Endodermal cell (in vitro differentiated cells): ENCODE measurements around the gene RGS14. TPM values are rescaled to one million over a fixed set of nuclear protein-coding genes. Genes with fewer than 3 reads are reported as not detected.
A peak's percentile ranks its signal among the peaks of the same experiment; 100 is the strongest.

Experiments used
- DNase-seq: peaks from one replicate; pipeline ENCODE4 v3.0.0-alpha.2; 2017
- H3K27ac ChIP-seq: 2 replicates; pipeline ENCODE4 v1.5.1; 2013; ENCODE audit warnings: mild to moderate bottlenecking, low read depth, low read length, moderate library complexity
- H3K27me3 ChIP-seq: 2 replicates; pipeline ENCODE4 v1.6.1; 2013; ENCODE audit warnings: mild to moderate bottlenecking, low read length, moderate library complexity; ENCODE audit not compliant: insufficient read depth, control insufficient read depth, poor library complexity, severe bottlenecking
- H3K36me3 ChIP-seq: 2 replicates; pipeline ENCODE4 v1.7.0; 2013; ENCODE audit warnings: mild to moderate bottlenecking, low read length, moderate library complexity; ENCODE audit not compliant: control insufficient read depth, insufficient read depth
- H3K4me1 ChIP-seq: one replicate; pipeline ENCODE4 v1.7.0; 2013; ENCODE audit warnings: low read length; ENCODE audit not compliant: control insufficient read depth, insufficient read depth
- H3K4me3 ChIP-seq: 2 replicates; pipeline ENCODE4 v1.5.1; 2013; ENCODE audit warnings: mild to moderate bottlenecking, low read length, moderate library complexity
- H3K9ac ChIP-seq: 2 replicates; pipeline ENCODE4 v1.6.1; 2013; ENCODE audit warnings: mild to moderate bottlenecking, low read length, moderate library complexity; ENCODE audit not compliant: poor library complexity, severe bottlenecking; ENCODE audit errors: extremely low read depth
- H3K9me3 ChIP-seq: 2 replicates; pipeline ENCODE4 v1.6.1; 2013; ENCODE audit warnings: mild to moderate bottlenecking, low read length, moderate library complexity; ENCODE audit not compliant: control insufficient read depth
- H3K27ac Mint-ChIP-seq: 2 replicates; pipeline ENCODE4 v1.8.0; 2020; ENCODE audit warnings: mixed read lengths
- H3K27me3 Mint-ChIP-seq: 2 replicates; pipeline ENCODE4 v1.8.0; 2021; ENCODE audit warnings: mild to moderate bottlenecking, mixed read lengths; ENCODE audit not compliant: insufficient read depth
- H3K36me3 Mint-ChIP-seq: 2 replicates; pipeline ENCODE4 v1.8.0; 2020; ENCODE audit warnings: low read depth, mixed read lengths
- H3K4me1 Mint-ChIP-seq: 2 replicates; pipeline ENCODE4 v1.8.0; 2020; ENCODE audit warnings: mixed read lengths
- H3K4me3 Mint-ChIP-seq: 2 replicates; pipeline ENCODE4 v1.8.0; 2020; ENCODE audit warnings: mild to moderate bottlenecking, moderate library complexity, mixed read lengths
- H3K9me3 Mint-ChIP-seq: 2 replicates; pipeline ENCODE4 v1.8.0; 2020; ENCODE audit warnings: mild to moderate bottlenecking, mixed read lengths
- WGBS, 2 experiments: methylation state at CpG; one replicate each; pipeline versions ENCODE4 v1.1.5 to v1.1.7; 2013; ENCODE audit warnings: missing lambda C conversion rate in 2 of 2, mixed read lengths in 1 of 2; ENCODE audit not compliant: insufficient coverage in 1 of 2, insufficient read length in 1 of 2; 5-methylcytosine and 5-hydroxymethylcytosine counted together
- total RNA-seq, 2 donors: library from RNA; stranded (reverse); fragmentation: NEBNext Ultra II Directional in 1 of 2; extraction: Animal tissue kit (Norgen Biotek cat#: 25700) in 1 of 2; gene quantifications; 2 replicates in 1 of 2; 3 replicates in 1 of 2; pipeline ENCODE4 v1.2.1, GENCODE V29; 2021
- TF ChIP-seq, protein P1 (sequence below): fragments of 200-600 bp; sonication (generic); conservative IDR thresholded peaks from 2 replicates; pipeline ENCODE4 v1.5.0; 2021; ENCODE audit warnings: antibody characterized with exemption, mild to moderate bottlenecking

The RGS14 gene
- total RNA-seq, 2 donors from 2014 or later = 14.2 to 21.9 TPM

DNA sequence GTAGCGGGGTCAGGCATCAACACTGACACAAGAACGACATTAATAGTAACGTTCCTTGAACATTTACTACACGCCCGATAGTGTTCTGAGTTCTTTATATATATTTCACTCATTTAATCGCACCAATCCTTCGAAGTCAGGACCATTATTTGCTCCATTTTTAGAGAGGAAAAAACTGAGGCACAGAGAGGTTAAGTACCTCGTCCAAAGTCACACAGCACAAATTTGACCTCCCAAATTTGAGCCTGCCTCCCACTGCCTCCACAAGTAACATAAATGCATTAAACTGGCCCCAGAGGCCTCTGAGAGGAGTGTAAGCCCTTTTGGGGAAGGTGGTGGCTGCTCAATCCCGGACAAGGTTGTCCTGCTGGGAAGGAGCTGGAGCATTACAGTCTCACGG lies 5.8 kb downstream of the RGS14 start:
- peaks cover 7% of the 10 kb centered on the region for H3K4me1 ChIP-seq
- H3K9me3 Mint-ChIP-seq = no peaks in the 10 kb centered on the region
- peak overlapping the region; percentile 63 for H3K4me3 Mint-ChIP-seq
- no peak overlapping the region for H3K9ac ChIP-seq
- DNase-seq = no peak
- H3K4me3 ChIP-seq = peak overlapping the region; percentile 75
- no peaks in the 10 kb centered on the region for H3K36me3 Mint-ChIP-seq
- TF ChIP-seq, protein P1, sequence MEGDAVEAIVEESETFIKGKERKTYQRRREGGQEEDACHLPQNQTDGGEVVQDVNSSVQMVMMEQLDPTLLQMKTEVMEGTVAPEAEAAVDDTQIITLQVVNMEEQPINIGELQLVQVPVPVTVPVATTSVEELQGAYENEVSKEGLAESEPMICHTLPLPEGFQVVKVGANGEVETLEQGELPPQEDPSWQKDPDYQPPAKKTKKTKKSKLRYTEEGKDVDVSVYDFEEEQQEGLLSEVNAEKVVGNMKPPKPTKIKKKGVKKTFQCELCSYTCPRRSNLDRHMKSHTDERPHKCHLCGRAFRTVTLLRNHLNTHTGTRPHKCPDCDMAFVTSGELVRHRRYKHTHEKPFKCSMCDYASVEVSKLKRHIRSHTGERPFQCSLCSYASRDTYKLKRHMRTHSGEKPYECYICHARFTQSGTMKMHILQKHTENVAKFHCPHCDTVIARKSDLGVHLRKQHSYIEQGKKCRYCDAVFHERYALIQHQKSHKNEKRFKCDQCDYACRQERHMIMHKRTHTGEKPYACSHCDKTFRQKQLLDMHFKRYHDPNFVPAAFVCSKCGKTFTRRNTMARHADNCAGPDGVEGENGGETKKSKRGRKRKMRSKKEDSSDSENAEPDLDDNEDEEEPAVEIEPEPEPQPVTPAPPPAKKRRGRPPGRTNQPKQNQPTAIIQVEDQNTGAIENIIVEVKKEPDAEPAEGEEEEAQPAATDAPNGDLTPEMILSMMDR = no peak
- H3K27ac Mint-ChIP-seq = no peak overlapping the region
- H3K27me3 Mint-ChIP-seq = peaks cover 44% of the 10 kb centered on the region
- 56 to 61% methylated on average over 7 to 9 of the region's 10 CpGs for WGBS, 2 experiments
- H3K36me3 ChIP-seq = no peaks in the 10 kb centered on the region
- H3K27ac ChIP-seq = no peak overlapping the region
- H3K4me1 Mint-ChIP-seq = peaks cover 15% of the 10 kb centered on the region
- no peaks in the 10 kb centered on the region for H3K9me3 ChIP-seq
- H3K27me3 ChIP-seq = peaks cover 18% of the 10 kb centered on the region

DNA sequence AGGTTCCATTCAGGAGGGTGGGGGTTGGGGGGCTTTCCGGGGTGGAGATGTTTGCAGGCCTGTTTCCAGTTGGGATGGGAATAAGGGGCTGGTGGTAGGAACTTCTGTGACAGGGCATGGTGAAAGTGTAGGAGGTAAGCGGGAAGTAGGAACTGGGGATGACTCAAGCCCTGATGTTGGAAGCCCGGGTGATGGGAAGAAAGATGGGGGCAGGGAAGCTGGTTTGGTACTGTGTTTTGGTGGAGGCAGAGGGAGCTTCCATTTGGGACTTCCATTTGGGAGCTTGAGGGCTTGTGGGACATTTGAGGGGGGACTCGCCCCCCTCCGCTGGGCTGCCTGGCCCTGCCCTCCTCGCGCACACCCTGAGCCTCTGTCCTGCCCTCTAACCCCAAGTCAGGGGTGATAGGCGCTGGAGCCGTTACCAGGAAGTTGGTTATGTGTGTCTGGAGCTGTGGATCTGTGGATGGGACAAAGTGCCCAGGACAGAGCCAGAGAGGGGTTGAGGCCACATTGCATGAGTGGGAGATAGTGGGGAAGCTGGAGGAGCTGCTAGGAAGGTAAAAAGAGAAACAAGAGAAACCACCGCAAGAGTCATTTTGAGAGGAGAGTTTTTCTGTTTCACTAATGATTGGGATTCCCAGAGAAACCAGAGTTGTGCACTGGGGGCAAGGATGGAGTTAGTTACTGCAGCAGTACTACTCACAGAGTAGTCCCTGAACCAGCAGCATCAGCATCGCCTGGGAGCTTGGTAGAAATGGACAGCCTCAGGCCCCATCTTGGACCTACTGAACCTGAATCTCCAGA lies 6.6 kb downstream of the RGS14 start:
- Mint-ChIP-seq H3K4me3 (no peak overlapping the region), H3K27ac (no peak overlapping the region), H3K9me3 (no peaks in the 10 kb centered on the region), H3K36me3 (no peaks in the 10 kb centered on the region), H3K4me1 (peaks cover 21% of the 10 kb centered on the region), H3K27me3 (peaks cover 42% of the 10 kb centered on the region)
- peaks cover 7% of the 10 kb centered on the region for H3K4me1 ChIP-seq
- WGBS, 2 experiments = 90 to 93% methylated on average over 7 to 11 of the region's 11 CpGs
- H3K4me3 ChIP-seq = no peak overlapping the region
- no peaks in the 10 kb centered on the region for H3K36me3 ChIP-seq
- no peaks in the 10 kb centered on the region for H3K9me3 ChIP-seq
- H3K27ac ChIP-seq = no peak overlapping the region
- no peak overlapping the region for H3K9ac ChIP-seq
- peaks cover 18% of the 10 kb centered on the region for H3K27me3 ChIP-seq
- DNase-seq = peak; percentile 45
- TF ChIP-seq, protein P1 = no peak

DNA sequence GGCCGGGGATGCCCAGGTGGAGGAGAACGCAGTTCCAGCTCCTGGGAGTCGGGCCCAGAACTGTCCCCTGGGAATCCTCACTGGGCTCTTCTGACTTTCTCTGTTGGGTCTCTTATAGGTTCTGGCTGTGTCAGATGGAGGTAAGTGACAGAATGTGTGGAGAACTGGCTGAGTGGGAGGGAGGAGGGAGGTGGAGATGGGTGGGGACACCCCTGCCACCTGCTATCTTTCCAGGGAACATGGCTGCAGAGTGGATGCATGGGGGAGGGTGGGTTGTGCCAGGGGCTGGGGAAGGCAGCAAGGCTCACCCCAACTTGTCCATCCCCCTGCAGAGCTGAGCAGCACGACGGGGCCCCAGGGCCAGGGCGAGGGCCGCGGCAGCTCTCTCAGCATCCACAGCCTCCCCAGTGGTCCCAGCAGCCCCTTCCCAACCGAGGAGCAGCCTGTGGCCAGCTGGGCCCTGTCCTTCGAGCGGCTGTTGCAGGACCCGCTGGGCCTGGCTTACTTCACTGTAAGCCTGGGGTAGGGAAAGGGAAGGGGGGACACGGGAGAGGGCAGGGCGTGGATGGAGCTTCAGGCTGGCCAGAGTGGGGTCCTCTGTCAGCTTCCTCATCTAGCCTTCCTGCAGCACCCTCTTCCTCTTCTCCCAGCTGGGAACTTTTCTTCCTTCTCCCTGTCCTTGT lies 8.3 kb downstream of the RGS14 start:
- TF ChIP-seq, protein P1 = no peak
- Histone ChIP-seq H3K4me3 (peak overlapping the region; percentile 78), H3K9me3 (no peaks in the 10 kb centered on the region), H3K9ac (peak overlapping the region; percentile 59), H3K36me3 (no peaks in the 10 kb centered on the region), H3K27me3 (peaks cover 17% of the 10 kb centered on the region), H3K27ac (peak overlapping the region; percentile 80), H3K4me1 (peaks cover 7% of the 10 kb centered on the region)
- Mint-ChIP-seq H3K27ac (peak overlapping the region; percentile 96), H3K36me3 (no peaks in the 10 kb centered on the region), H3K4me3 (peak overlapping the region; percentile 72), H3K4me1 (peaks cover 22% of the 10 kb centered on the region), H3K27me3 (peaks cover 36% of the 10 kb centered on the region), H3K9me3 (no peaks in the 10 kb centered on the region)
- DNase-seq = peak; percentile 65
- 67 to 100% methylated on average over 2 to 14 of the region's 14 CpGs for WGBS, 2 experiments
